Prostate gland (tissue), 2 donors: ENCODE results near the gene CCSER1.

Experiments used
- CTCF ChIP-seq, 4 experiments: fragments of 200-600 bp in 2 of 4; fragments of 450-650 bp in 2 of 4; sonication (generic) in 2 of 4; IDR thresholded peaks; 1 replicate in 3 of 4; 2 replicates in 1 of 4; pipeline ENCODE4 v1.5.1; 2016 to 2019; ENCODE audit warnings: antibody characterized with exemption in 4 of 4, mild to moderate bottlenecking in 2 of 4, moderate library complexity in 2 of 4
- POLR2AphosphoS5 ChIP-seq: sonication (generic); formaldehyde crosslinking; IDR thresholded peaks from one replicate; pipeline ENCODE4 v1.6.1; 2017; ENCODE audit warnings: antibody characterized with exemption

GRCh38 chr4:90241008-90241407 lies 113.8 kb downstream of the CCSER1 start:
- TF ChIP-seq CTCF (IDR thresholded peaks at IDR 0.05), result no peak
- no peak for TF ChIP-seq POLR2AphosphoS5
